Urothelium cell line (cell line): ENCODE measurements around the gene UFSP1.
A peak's percentile ranks its signal among the peaks of the same experiment; 100 is the strongest.

Experiments
- DNase-seq: peaks from one replicate; pipeline ENCODE4 v3.0.0; 2011; ENCODE audit warnings: low spot score, mixed read lengths
- FAIRE-seq: peaks from 2 replicates; lab custom pipeline; 2011; peaks lifted over from hg19 to GRCh38; lab: Jason Lieb, UNC

The UFSP1 gene

DNA sequence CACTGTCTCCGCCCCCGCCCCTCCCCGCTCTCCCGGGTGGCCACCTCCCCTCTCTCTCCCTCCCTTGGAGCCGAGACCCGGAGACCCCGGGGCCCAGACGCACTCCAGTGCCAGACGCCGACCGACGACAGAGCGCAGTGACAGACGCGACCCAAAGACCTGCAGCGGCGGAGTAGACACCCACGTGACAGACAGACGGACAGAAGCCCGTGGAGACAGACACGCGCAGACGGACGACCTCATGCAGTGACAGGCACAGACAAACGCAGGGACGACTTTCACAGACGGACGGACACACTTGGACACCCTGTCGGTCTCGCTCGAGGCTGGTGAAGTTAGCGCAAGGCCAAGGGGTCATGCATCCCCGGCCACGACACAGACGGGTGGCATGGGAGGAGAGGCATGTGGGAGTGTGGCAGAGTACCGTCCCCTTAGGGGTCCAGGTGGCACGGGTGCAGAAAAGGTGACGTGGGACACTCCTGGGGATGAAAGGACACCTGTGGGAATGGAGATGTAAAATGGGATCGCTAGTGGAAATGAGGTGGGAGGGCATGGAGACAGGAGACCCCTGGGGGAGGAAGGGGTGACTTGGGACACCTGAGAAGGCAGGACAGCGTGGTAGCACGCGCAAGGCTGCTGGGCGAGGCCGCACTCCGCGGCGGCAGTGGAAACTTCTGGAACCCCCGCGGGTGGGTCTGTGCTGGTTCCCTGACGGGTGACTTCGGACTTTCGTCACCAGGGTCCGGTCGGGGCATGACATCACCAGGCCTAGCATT is 6.6 kb upstream of the UFSP1 start:
- peak; percentile 94 for FAIRE-seq
- DNase-seq: peak; percentile 88

DNA sequence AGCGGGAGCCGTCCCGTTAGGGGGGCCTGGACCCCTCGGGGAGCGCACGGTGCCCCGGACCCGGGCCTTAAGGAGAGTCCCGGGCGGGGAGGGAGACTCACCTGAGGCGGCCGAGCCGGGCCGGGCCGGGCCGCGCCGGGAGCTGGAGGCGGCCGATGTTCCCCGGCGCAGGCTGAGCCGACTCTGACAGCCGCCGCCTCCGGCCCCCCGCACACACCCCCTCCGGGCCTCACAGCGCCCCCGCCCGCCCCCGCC is 6.1 kb upstream of the UFSP1 start, which contains the start of gene ACHE:
ACHE (minus strand) TSS at position 188 of the 255 bp plus-strand sequence. CDS start 1,656 bp downstream, outside the sequence.
- DNase-seq: no peak
- peak; percentile 37 for FAIRE-seq

DNA sequence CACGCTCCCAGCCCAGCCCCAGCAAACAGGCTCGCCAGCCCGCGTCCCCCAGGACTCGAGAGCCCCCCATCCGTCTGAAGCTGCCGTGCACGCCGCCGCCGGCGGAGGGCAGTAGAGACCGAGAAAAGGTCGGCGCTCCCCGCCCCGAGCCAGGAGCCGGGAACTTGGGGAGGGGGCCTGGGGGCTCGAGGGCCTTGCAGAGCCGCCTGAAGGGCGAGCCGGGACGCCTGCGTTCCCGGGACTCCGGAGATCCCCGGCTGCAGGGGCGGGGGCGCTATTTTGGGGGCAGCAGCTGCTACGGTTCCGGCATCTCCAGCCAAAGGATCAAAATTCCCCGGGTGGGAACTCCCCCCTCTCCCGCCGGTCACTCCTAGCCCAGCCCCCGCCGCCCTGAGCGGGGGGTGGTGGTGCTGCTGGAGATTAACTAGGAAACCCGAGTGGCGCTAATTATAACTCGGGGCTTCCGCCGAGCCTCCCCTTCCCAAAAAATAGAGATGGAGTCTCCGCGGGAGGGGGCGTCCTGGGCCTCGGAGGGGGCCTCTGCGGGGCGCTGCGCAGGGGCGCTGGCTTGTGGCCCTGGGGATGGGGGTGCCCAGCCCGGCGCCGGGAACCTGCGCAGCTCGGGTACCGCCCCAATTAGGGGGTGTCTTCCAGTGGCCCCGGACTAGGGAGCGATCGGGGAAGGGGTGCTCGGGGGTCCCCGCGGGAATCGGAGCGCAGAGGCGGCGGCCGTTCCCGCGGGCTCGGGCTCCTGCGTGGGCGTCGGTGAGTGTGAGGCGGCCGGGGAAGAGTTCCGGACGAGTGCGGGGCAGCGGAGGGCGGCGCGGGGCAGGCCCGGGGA is 5.6 kb upstream of the UFSP1 start:
- DNase-seq (peak; percentile 76), FAIRE-seq (peak; percentile 63)

DNA sequence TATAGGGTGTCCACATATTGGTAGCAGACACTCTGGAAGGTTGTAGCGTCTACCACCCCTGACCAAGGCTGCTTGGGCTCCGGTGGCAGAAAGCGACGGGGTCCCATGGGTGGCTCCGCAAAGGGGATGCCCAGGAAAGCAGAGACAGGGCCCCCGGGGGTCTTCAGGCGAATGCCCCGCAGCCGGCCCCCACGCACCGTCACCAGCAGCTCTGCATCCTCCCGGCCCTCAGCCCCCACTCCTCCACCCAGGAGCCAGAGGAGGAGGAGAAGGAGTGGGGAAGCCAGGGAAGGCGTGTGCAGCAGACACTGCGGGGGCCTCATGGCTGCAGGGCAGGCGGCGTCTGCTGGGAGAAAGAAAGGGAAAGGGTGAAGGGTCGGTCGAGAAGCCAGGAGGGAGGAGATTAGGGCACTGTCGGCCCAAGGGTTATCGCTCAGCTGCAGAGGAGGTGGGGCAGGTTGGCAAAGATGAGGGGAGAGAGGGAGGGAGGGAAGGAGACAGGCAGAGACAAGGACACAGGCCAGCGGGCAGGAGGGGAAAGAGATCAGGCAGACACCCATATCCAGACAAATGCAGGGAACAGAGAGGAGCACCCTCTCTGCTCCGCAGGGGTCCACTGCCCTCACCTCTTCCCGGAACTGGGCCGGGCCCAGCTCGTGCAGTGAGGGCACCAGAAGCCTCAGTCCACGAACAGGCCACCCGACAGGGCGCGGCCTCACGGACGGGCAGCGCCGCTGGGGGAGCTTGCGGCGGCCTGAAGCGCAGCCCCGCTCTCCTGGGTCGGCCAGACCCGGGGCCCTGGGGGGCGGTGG is 4.6 kb upstream of the UFSP1 start:
- FAIRE-seq (peak; percentile 63), DNase-seq (no peak)

DNA sequence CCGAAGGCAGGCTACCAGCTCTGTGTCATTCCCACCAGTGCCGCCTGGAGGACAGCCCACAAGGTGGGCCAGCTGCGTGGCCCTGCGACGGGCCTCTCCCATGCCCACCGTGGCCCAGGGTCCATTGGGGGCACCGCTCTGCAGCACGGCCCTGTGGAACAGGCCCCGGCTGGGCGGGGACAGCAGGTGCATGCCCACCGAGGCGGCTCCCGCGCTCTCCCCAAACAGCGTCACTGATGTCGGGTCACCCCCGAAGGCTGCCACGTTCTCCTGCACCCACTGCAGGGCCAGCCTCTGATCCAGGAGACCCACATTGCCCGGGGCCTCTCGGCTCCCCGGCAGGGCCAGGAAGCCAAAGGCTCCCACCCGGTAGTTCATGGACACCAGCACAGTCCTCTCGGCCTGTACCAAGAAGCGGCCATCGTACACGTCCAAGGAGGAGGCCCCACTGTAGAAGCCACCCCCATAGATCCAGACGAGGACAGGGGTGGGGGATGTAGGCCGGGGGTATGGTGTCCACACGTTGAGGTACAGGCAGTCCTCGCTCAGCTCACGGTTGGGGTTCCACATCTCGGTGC is 3.9 kb upstream of the UFSP1 start:
- no peak for DNase-seq
- FAIRE-seq: no peak

DNA sequence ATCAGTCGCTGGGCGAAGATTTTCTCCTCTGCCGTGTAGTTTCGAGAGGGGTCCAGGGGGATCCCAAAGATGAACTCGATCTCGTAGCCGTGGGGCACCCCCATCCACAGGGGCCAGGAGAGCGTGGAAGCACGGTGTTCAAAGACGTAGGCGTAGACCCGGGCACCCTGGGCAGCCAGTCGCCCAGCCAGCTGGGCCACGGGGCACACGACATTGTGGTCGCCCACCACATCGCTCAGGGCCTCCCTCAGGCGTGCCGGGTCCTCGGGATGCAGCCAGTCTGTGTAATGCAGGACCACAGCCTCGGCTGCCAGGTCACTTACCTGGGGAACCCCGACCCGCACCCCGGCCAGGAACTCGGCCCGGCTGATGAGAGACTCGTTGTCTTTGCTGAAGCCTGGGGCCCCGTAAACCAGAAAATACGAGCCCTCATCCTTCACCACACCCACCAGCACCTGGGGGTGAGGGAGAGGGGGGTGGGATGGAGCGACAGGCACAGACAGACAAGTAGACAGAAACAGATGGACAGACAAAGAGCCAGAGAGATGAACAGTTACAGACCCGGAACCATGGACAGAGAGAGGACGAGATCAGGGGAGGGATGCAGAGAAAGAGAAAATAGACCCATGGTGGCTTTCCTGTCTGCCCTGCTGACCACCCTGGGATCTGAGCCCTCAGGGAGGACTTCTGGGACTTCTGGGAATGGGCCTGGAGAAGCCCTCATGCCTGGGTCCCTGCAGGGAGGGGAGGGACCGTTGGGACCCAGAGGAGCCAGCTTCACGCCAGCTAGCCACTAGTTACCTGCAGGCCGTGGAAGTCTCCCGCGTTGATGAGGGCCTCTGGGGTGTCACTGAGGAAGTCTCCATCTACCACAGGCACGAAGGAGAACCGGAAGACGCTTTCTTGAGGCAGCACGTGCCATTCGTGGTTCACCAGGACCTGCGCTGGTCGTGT is 3.1 kb upstream of the UFSP1 start:
- DNase-seq: no peak
- no peak for FAIRE-seq

DNA sequence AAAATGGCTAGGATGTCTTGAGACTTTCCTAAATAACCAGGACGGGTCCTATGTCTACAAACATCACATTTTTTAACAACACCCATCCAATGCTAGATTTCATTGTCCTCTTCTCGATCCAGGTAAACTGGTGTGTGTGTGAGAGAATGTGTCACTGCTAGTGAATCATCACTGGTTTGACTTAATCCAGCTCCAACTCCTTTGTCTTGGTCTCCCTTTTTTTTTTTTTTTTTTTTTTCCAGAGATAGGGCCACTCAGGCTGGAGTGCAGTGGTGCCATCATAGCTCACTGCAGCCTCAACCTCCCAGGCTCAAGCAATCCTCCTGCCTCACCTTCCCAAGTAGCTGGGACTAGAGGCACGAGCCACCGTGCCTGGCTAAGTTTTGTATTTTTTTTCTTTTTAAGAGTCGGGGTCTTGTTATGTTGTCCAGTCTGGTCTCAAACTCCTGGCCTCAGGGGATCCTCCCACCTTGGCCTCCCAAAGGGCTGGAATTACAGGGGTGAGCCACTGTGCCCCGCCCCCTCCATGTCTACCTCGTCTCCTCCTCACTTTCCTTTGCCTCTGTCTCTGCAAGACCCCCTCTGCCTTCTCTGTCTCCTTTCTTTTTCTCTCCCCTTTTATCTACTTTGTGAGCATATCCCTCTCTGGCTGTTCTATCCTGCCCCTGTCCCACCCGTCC is 2.2 kb upstream of the UFSP1 start:
- FAIRE-seq (peak; percentile 61), DNase-seq (peak; percentile 77)

DNA sequence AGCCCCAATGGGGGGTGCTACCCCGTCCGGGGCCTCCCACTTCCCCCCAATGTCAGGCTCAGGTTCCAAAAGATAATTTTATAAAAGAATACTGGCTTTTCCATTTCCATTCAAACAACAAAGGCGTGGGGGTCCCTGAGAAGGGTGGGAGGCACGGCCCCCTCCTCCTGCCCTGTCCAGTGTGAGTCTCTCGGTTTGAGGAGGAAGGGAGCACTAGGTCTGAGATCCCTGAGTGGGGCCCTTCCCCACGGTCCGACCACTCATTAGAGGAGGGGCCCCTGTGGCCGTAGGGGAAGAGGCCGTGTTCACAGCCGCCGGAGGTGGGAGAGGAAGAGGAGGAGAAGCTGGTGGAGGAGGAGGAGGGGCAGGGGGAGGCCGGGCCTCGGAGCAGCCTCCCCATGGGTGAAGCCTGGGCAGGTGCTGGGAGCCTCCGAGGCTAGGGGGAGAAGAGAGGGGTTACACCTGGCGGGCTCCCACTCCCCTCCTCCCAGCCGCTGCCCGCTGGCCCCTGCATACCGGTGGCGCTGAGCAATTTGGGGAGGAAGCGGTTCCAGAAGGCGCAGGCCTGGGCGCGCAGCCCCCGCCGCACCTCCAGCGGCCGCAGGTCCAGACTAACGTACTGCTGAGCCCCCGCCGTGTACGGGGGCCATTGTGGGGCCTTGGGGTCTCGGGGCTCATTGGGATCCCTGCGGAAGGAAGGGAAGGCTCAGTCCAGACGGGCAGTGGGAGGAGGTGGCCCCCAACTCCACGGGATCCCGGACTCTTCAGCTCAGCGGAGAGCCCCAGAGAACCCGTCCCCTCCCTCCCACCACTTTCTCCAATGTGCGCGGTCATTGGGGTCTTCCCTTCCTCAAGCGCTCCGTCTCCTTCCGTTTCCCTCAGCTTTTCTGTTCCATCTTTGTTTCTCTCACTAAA is 1.4 kb upstream of the UFSP1 start:
- FAIRE-seq (no peak), DNase-seq (no peak)

DNA sequence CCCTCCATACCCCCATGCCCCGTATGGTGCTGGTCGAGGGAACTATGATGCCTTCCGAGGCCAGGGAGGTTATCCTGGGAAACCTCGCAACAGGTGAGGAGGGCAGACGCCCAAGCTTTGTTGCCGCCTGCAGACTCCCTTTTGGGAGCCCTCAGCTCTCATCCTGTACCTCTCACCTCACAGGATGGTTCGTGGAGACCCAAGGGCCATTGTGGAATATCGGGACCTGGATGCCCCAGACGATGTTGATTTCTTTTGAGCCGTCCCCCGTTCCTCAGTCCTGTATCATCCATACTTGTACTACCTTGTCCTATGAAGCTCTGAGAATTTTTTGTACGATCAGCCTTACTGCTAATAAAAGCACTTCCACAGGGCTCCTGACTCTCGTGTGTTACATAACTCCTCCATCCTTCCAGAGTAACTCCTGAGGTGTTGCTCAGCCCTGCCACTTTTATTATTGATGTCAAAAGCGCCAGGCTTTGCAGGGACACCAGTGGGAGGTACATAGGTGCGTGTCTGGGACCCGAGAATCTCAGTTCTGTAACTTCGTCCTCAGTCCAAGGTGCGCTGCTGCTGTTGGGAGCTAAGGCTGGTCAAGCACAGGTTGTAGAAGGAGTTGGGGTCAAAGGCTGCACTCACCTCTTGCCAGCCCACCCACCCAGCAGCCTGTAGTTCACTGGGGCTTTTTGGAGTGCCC is 1.1 kb downstream of the UFSP1 start:
- DNase-seq (no peak), FAIRE-seq (no peak)

DNA sequence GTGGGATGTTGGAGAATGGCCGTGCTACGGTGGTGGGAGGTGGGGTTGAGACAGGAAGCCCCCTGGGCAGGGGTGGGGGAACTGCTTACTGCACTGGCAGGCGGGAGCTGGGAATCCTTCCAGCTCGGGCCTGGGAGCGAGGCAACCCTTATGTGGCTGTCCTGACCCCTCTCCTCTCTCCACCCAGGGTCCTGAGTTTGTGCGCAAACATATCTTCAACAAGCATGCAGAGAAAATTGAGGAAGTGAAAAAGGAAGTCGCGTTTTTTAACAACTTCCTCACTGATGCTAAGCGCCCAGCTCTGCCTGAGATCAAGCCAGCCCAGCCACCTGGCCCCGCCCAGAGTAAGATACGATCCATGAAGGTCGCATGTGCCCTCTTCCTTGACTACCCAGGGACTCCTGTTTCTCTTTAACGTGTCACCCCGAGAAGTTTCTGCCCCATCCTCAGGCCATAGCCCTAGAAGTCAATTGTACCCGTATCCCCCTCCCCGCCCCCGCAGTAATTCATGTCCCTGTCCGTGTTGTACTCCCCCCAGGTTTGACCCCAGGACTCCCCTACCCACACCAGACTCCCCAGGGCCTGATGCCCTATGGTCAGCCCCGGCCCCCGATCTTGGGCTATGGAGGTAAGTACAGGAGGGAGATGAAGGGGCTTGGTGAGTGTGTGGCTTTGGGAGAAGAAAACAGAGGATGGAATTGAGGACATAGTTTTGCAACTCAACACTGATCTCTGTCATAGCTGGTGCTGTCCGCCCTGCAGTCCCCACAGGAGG is 1.8 kb downstream of the UFSP1 start:
- DNase-seq: no peak
- FAIRE-seq: no peak

DNA sequence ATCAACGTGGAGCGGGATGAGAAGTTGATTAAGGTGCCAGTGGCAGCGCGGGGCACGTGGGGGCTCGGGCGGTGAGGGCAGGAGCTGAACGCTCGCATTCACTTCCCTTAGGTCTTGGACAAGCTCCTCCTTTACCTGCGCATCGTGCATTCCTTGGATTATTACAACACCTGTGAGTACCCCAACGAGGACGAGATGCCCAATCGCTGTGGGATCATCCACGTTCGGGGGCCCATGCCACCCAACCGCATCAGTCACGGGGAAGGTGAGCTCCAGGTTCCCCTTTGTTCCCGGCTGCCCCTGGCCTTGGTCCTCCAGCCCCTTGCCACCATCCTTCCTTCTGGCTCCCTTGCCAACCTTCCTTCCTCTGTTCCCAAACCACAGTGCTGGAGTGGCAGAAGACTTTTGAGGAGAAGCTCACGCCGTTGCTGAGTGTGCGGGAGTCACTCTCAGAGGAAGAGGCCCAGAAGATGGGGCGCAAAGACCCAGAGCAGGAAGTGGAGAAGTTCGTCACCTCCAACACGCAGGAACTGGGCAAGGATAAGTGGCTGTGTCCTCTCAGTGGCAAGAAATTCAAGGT is 2.5 kb downstream of the UFSP1 start:
- DNase-seq (no peak), FAIRE-seq (peak; percentile 67)

DNA sequence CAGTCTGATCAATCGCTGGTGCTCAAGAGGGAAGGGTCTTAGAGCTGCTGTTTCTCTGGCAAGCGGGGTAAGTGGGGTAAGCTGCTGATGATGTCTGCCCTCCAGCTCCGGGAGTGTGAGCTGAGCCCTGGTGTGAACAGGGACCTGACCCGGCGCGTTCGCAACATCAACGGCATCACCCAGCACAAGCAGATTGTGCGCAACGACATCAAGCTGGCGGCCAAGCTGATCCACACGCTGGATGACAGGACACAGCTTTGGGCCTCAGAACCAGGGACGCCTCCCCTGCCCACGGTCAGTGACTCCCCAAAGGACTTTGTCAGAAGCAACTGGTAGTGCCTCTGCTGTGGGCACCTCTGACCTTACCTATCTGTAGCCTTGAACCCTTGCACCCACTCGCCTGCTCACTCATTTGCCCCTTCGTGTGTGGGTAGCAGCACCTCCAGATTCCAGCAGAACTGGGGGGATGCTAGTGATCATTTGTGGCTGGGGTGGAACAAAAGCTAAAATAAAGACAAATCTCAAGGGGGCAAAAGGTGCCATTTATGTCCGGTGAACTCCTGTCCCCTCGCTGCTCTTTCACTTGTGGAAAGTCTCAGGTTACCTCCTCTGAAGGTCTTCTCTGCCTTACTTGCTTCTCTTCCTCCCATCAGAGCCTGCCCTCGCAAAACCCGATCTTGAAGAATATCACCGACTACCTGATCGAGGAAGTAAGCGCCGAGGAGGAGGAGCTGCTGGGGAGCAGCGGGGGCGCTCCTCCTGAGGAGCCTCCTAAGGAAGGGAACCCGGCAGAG is 3.2 kb downstream of the UFSP1 start:
- no peak for DNase-seq

DNA sequence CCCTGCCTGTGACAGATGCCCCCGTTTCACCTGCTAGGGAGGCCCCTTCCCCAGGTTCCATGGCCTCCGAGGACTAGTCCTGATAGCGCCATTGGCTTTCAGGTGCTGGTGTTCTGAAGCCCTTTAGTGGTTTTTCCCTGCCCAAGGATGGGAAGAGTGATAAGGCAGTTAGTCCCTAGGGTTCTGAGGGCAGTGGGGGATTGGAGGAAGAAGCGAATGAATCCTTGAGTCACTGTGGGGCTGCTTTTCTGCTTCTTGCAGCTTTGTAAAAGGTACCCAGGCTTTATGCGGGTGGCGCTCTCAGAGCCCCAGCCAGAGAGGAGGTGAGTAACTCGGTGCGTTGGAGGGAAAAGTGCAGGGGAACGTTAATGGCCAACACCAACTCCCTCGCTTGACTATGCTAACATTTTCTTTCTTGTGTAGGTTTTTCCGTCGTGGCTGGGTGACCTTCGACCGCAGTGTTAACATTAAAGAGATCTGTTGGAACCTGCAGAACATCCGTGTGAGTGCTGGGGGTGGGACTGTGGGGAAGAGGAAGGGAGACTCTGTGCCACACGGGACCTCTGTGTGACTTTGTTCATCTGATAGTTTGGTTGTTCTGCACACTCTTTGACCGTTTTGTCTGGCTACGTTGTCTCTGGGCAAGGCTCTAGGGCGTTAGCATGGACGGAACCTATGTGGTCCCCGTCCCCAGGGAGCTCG is 3.9 kb downstream of the UFSP1 start:
- FAIRE-seq (no peak), DNase-seq (no peak)

More for the DNA sequence above, 3.2 kb downstream of the UFSP1 start:
- peak; percentile 5 for FAIRE-seq

DNA sequence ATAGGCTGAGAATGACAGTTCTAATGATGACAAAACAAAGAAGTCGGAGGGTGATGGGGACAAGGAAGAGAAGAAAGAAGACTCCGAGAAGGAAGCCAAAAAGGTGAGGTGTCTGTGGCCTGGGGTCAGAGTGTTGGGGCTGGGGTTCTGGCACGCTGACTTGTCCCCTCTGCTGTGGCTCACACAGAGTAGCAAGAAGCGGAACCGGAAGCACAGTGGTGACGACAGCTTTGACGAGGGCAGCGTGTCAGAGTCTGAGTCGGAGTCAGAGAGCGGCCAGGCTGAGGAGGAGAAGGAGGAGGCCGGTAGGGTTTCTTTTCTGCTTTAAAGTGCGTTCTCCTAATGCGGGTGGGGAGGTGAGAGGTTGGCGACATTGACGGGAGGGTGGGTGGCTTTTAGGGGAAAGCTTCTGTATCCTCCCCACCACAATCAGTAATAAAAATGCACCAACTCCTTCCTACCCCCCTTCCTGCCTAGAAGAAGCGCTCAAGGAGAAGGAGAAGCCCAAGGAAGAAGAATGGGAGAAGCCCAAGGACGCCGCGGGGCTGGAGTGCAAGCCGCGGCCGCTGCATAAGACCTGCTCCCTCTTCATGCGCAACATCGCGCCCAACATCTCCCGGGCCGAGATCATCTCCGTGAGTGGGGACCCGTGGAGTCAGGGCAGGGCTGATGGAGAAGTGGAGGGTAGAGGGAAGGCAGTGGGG is 4.6 kb downstream of the UFSP1 start:
- no peak for FAIRE-seq
- no peak for DNase-seq
